Measurements from ENCODE around the gene KLHDC4. TPM values are rescaled to one million over a fixed set of nuclear protein-coding genes. Genes with fewer than 3 reads are reported as not detected.

KLHDC4 gene
- total and polyA plus RNA-seq, 2 donors (not counting 1 experiment from before 2014, with no cell fraction given) = 51.3 to 90.8 TPM

GRCh38 chr16:87765473-87765775 lies 362 bp downstream of the KLHDC4 start:
- H3K27ac ChIP-seq (ENCODE audit: low read length in 2 of 2) = peak overlapping the region; percentile 53 to 93
- WGBS (ENCODE audit: insufficient coverage) = under 1% methylated on average over 31 of the region's 32 CpGs
- H3K9ac ChIP-seq (ENCODE audit: low read length) = peak overlapping the region; percentile 82
- TF ChIP-seq EZH2 (IDR thresholded peaks at IDR 0.05; ENCODE audit: borderline replicate concordance, insufficient read depth, low read depth, low read length, poor library complexity, severe bottlenecking) (no peak), CTCF (IDR thresholded peaks at IDR 0.05) (no peak)
- peak overlapping the region; percentile 89 for H3K4me2 ChIP-seq (replicated peaks; ENCODE audit: low read depth, low read length, poor library complexity, severe bottlenecking)
- Mint-ChIP-seq H3K9me3 (ENCODE audit: insufficient read depth) (no peaks in the 10 kb centered on the region), H3K4me1 (peaks cover 36% of the 10 kb centered on the region), H3K4me3 (peak overlapping the region; percentile 100), H3K27ac (peak overlapping the region; percentile 98), H3K27me3 (no peaks in the 10 kb centered on the region)
- peaks cover 5 to 24% of the 10 kb centered on the region in 2 experiments for H3K36me3 ChIP-seq (replicated peaks in 1 of 2; ENCODE audit: control extremely low read depth in 1 of 2, control insufficient read depth in 1 of 2, extremely low read depth in 1 of 2, insufficient read depth in 2 of 2, low read length in 1 of 2)
- H3K4me3 ChIP-seq (ENCODE audit: control extremely low read depth in 1 of 5, extremely low read depth in 1 of 5, insufficient read depth in 1 of 5, low read depth in 2 of 5, low read length in 4 of 5) = peak overlapping the region; percentile 59 to 95 (median 78)
- intact Hi-C loops (cut with micrococcal nuclease) = loop anchor here (5.0 kb wide), 2 partner anchors 63 to 807 kb away; partner anchors contain the start of gene ZC3H18
- H3K79me2 ChIP-seq (ENCODE audit: control insufficient read depth, insufficient read depth, low read length) = peaks cover 55% of the 10 kb centered on the region
- peak overlapping the region; percentile 92 for H2AFZ ChIP-seq (ENCODE audit: insufficient read depth, low read depth, low read length, poor library complexity, severe bottlenecking)
- CTCF ChIA-PET = interaction anchor here (0.8 to 4.2 kb wide), 9 partner anchors 11 to 805 kb away, joined by 3 to 32 read pairs (median 4); partner anchors contain the start of gene ZC3H18
- DNase-seq (no peak), ATAC-seq (ENCODE audit: low read depth) (peak; percentile 48)
- no peaks in the 10 kb centered on the region for H3K27me3 ChIP-seq (replicated peaks in 1 of 4; ENCODE audit: control extremely low read depth in 1 of 4, control insufficient read depth in 3 of 4, insufficient read depth in 4 of 4, low read length in 3 of 4)
- no peaks in the 10 kb centered on the region for H3K9me3 ChIP-seq (ENCODE audit: control extremely low read depth in 1 of 3, control insufficient read depth in 2 of 3, insufficient read depth in 1 of 3, low read length in 2 of 3)
- POLR2A ChIA-PET = interaction anchor here (0.6 to 1.4 kb wide), 8 partner anchors 13 to 1863 kb away, joined by 3 to 7 read pairs (median 4); partner anchors contain the start of gene ZC3H18
- H4K20me1 ChIP-seq (ENCODE audit: control insufficient read depth, insufficient read depth, low read length, poor library complexity, severe bottlenecking) = peaks cover 17% of the 10 kb centered on the region
- H3K4me1 ChIP-seq (ENCODE audit: control insufficient read depth in 2 of 2, insufficient read depth in 2 of 2, low read length in 2 of 2) = peaks cover 15 to 26% of the 10 kb centered on the region in 2 donors

Measured in B cell (primary cell).